PFSK-1 (cell line): ENCODE results near the gene GSG1L.

Experiments used
- FOXP2 ChIP-seq: optimal IDR thresholded peaks from 2 replicates; pipeline ENCODE3; 2011; ENCODE audit warnings: borderline replicate concordance, control low read depth, inconsistent platforms; ENCODE audit not compliant: insufficient read depth; ENCODE audit errors: extremely low read length, extremely low read depth
- POLR2AphosphoS5 ChIP-seq: IDR thresholded peaks from 2 replicates; pipeline ENCODE4 v1.6.1; 2012; ENCODE audit warnings: low read depth, mild to moderate bottlenecking, control low read depth, low read length, moderate library complexity
- SIN3A ChIP-seq: IDR thresholded peaks from 2 replicates; pipeline ENCODE4 v1.6.1; 2012; ENCODE audit warnings: mild to moderate bottlenecking, low read length, moderate library complexity, borderline replicate concordance; ENCODE audit not compliant: insufficient read depth
- TAF1 ChIP-seq: IDR thresholded peaks from 2 replicates; pipeline ENCODE4 v1.6.1; 2012; ENCODE audit warnings: low read length, control low read depth, borderline replicate concordance; ENCODE audit not compliant: insufficient read depth
- TF ChIP-seq, protein P1 (sequence below), 2 experiments: IDR thresholded peaks; 2 replicates each; pipeline versions ENCODE4 v1.6.1 to v1.8.0; 2011 to 2012; ENCODE audit warnings: low read depth in 2 of 2, low read length in 2 of 2, control low read depth in 1 of 2, inconsistent platforms in 1 of 2, mild to moderate bottlenecking in 1 of 2, moderate library complexity in 1 of 2; ENCODE audit not compliant: insufficient read depth in 1 of 2

GSG1L gene

DNA sequence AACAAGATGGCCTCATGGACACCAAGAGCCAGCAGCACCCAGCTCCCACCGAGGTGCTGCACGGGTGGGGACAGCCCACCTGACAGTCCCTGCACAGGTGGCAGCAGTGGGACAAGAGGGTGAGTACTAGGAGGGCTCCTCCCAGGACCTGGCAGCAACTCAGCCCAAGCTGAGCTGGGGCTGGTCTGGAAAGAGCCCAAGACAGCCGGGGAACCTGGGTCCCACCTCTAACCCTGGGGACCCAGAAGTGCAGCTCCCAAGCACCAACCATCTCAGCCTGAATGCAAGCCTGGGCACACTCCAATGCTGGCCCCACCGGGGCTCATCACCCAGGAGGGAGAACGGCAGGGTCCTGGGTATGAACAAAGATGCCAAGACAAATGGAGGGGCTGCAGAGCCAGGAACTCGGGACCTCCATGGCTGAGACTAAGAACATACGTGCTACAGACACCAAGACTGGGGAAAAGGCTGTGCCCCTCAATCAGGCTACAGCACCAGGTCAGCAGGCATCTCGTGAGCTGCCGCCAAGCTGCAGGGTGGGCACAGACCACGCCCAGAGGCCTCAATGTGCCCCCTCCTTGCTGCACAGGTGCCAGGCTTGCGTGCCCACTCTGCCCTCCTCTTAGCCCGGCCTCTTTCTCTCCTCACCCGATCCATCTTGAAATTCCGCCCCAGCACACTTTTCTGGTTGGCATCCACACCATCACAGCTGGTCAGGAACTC is 37.5 kb upstream of the GSG1L start:
- TF ChIP-seq SIN3A (no peak), TAF1 (no peak), FOXP2 (no peak)

DNA sequence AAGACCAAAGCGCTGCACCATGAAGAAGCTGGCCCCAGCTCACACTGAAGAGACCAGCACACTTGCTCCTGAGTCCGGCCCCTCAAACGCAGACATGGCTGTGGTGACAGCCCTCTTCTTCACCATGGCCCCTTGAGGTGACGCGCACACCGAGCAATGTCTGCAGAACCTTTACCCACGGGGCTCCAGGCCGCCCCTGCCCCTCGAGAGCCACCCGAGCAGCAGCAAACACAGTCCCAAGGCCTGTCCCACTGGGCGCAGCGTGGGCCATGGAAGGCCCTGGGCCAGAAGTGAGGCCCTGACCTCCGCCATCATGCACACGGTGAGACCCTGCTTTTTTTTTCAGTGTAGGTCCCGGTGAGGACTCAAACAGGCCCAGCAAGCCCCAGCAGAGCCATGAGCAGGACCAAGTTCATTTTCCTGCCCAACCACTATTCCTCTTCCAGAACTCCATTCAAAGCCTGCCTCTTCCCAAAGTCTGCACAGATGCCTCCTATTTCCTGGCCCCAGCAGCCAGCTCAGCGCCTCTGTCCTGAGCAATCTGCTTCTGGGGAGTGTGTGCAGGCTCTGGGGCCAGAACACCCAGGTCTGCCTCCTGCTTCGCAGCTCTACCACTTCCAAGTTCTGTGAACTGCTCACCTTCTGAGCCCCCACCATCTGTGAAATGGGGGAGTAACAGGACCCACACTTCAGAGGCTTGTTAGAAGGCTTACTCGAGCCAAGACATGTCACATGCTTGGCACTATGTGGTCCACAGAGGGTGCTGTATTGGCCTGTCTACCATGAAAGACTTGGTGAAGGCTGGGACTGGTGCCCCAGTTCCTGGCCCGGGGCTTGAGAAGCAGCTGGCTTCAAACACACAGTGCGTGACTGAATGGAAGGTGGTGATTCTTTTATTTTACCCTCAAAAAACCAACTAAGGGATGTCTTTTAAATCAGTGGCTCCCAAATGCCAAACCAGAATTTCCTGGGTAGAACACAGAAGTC is 35.7 kb upstream of the GSG1L start:
- TF ChIP-seq FOXP2, result no peak
- TF ChIP-seq POLR2AphosphoS5, result no peak
- no peak for TF ChIP-seq TAF1
- TF ChIP-seq SIN3A, result no peak

DNA sequence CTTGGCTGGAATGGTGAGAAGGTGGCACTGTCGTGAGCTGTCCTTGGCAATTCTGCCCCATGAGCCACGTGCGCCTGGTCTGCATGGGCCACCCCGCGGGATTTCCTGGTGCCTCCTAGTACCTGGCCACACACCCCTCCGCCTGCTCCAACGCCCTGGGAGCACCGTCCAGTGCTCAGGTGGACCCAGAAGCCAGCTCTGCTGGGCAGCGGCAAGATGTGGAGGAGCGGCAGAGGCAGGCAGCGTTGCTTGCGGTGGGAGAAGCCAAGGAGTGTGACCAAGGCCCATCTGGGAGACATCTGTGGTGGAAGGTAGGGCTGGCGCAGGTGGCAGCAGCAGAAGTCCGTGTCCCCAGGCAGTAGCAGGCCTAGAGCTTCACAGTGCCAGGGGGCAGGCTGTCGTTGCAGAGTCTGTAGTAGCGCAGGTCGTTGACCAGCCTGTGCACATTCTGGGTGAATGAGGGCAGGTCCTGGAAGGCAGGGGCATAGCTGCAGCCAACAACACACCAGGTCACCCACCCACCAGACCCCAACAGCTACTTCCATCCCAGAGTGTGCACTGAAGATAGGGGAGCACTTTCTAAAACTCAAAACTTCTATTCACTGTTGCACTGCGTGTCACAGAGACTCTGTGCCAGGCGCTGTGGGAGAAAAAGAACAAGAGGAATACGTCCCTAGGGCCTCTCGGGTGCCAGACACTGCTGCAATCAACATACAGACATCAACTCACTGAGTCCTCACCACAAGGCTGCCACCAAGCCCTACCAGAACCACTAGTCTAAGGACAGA is 34.9 kb upstream of the GSG1L start:
- TF ChIP-seq, protein P1, sequence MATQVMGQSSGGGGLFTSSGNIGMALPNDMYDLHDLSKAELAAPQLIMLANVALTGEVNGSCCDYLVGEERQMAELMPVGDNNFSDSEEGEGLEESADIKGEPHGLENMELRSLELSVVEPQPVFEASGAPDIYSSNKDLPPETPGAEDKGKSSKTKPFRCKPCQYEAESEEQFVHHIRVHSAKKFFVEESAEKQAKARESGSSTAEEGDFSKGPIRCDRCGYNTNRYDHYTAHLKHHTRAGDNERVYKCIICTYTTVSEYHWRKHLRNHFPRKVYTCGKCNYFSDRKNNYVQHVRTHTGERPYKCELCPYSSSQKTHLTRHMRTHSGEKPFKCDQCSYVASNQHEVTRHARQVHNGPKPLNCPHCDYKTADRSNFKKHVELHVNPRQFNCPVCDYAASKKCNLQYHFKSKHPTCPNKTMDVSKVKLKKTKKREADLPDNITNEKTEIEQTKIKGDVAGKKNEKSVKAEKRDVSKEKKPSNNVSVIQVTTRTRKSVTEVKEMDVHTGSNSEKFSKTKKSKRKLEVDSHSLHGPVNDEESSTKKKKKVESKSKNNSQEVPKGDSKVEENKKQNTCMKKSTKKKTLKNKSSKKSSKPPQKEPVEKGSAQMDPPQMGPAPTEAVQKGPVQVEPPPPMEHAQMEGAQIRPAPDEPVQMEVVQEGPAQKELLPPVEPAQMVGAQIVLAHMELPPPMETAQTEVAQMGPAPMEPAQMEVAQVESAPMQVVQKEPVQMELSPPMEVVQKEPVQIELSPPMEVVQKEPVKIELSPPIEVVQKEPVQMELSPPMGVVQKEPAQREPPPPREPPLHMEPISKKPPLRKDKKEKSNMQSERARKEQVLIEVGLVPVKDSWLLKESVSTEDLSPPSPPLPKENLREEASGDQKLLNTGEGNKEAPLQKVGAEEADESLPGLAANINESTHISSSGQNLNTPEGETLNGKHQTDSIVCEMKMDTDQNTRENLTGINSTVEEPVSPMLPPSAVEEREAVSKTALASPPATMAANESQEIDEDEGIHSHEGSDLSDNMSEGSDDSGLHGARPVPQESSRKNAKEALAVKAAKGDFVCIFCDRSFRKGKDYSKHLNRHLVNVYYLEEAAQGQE (IDR thresholded peaks at IDR 0.05; ENCODE audit: insufficient read depth in 1 of 2, low read depth in 2 of 2, low read length in 2 of 2), result no peak
- no peak for TF ChIP-seq SIN3A
- no peak for TF ChIP-seq TAF1
- TF ChIP-seq POLR2AphosphoS5, result no peak
- TF ChIP-seq FOXP2, result no peak

DNA sequence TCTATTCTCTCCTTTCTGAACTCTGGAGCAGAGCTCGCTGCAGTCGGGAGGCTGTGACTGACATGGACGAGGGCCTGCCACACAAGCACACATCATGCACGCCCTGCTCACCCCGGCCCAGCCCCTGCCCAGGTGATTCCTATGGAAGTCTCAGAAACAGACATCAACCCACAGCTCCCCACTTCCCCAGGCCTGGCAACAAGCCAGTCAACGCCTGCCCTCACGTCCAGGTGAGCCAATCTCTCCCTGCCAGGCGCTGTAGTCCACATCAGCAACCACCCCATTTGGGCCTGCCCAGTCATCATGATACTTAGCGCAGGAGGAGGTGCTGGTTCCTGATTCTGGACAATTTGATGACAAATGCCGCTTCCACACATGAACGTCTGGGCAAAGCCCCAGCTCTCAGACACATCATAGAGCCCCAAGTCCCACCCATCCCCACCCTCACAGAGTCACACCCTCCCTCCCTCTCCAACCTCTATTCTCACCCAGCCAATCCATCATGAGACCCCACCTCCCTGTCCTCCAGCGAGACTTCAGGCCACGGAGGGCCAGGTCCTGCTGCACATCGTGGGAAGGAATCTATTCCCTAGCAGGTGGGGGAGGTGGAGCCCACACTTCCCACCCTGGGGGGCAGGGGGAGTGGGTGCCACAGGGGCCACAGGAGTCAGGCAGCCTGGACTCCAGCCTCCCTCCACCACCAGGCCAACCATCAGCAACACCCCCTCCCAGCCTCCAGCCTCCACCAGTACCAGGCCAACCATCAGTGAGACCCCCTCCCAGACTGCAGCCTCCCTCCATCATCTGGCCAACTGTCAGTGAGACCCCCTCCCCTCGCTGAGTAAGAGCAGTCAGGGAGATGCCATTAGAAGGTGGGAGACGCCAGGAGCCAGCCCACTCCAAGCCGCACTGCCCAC is 33.7 kb upstream of the GSG1L start:
- TF ChIP-seq POLR2AphosphoS5 (no peak), FOXP2 (no peak), SIN3A (no peak), TAF1 (no peak)
- TF ChIP-seq, protein P1 (IDR thresholded peaks at IDR 0.05; ENCODE audit: insufficient read depth in 1 of 2, low read depth in 2 of 2, low read length in 2 of 2), result no peak

DNA sequence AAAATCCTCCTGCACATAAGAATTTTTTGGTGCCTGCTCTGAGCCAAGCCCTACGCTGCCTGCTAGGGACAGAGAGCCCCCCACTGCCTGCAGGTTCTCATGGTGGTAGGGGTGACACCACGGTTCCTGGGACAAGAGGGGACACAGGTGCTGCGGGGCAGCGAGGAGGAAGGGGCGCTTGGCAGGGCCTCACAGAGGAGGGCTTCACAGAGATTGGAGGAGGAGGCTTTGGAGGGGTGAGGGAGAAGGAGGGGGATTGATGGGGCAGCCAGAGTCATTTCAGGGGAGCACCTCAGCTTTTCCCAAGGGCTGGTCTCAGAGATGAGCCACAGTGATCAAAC is 29.8 kb upstream of the GSG1L start:
- TF ChIP-seq TAF1 (no peak), FOXP2 (no peak)
